Nucleus accumbens (tissue), 56 donors: ENCODE data around the gene SLC35A4.

Experiments
- DNase-seq, 56 donors: peaks; one replicate each; lab custom pipeline; 2025; lab: John Stamatoyannopoulos, UW

SLC35A4 gene, protein sequence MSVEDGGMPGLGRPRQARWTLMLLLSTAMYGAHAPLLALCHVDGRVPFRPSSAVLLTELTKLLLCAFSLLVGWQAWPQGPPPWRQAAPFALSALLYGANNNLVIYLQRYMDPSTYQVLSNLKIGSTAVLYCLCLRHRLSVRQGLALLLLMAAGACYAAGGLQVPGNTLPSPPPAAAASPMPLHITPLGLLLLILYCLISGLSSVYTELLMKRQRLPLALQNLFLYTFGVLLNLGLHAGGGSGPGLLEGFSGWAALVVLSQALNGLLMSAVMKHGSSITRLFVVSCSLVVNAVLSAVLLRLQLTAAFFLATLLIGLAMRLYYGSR

DNA sequence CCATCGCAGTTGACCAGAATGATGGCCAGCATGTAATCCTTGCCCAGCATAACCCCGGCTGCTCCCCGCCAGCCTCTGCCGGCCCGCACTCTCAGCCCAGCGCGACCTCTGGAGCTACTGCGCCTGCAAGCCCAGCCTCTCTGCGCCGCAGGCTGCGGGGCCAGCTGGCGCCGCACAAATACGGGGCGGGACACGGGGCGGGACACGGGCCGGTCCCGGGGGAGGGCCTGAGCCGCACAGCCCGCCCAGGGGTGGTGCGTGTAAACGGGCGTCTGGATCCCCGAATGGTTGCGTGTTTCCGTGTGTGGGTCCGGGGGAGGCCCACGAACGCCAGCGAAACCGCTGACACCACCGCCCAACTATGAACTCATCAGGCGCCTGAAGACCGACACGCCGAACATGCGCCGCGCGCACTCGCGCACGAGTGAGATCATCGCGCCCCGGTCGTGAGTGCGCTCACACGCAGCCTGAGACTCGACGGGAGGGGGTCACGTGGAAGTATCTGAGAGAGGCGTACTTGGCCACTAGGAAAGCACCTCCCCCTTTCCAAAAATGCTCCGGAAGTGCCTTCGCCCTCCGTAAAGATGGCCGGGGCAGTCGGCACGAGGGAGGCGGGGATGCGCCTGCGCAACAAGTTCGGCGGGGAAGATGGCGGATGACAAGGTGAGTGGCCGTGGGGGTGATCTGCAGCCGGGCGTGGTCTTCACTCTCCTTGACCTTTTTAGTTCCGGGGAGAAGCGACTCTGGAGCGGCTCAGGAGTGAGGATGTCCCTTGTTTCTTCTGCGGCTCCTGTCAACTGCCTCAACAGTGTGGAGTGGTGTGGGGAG, at the start of gene SLC35A4, which contains the start of gene APBB3:
TSS of gene SLC35A4 (plus strand) at position 633 of the 828 bp plus-strand sequence. CDS start 2,342 bp downstream, outside the sequence.
TSS of gene APBB3 (minus strand) at position 403 of the 828 bp plus-strand sequence. CDS start at position 50, 353 bp downstream.
- peak; percentile 87 to 100 (median 98) for DNase-seq

DNA sequence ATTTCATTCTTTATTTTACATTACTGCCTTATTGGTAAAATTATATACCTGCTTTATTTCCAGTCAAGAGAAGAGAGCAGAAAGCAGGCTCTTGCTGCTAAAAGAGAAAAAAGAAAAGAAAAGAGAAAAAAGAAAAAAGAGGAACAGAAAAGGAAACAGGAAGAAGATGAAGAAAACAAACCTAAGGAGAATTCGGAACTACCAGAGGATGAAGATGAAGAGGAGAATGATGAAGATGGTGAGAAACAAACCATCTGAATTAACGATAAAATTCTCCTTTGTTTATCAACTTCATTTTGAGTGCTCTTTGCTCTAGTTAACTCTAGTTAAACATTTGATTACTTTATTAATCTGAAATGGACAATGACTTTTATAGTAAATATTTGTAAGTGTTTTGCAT, 40.6 kb upstream of the SLC35A4 start:
- no peak for DNase-seq

DNA sequence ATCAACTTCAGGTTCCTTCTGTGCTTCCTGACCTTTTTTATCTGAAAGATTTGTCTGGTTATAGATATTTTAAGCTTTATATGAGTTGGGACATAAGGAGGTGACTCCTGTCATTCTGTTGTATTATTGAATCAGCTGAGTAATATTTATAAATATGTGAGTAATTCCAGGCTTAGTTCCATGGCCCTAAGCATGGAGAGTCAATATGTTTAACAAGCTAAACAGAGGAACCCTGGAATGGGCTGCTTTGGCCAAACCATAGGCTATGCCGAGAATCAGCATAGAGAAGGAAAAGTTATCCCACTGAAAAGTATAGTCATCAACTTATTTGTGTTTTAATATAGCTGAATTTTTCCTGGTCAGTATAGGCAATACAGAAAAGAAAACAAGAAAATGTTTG, 24.4 kb upstream of the SLC35A4 start:
- DNase-seq: no peak

DNA sequence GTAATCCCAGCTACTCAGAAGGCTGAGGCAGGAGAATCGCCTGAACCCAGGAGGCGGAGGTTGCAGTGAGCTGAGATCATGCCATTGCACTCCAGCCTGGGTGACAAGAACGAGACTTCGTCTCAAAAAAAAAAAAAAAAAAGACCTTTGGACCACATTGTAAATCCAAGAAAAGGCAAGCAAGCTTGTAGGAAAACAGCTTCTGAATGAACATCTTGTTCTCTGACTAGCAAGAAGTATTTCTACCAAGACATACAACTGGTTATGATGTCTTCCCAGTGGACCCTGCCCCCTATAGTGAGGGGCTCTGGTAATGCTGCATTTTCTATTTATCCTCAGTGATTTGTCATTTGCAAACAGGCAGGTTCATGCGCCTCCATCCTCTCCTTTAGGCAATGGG, 21.7 kb upstream of the SLC35A4 start:
- DNase-seq: no peak

DNA sequence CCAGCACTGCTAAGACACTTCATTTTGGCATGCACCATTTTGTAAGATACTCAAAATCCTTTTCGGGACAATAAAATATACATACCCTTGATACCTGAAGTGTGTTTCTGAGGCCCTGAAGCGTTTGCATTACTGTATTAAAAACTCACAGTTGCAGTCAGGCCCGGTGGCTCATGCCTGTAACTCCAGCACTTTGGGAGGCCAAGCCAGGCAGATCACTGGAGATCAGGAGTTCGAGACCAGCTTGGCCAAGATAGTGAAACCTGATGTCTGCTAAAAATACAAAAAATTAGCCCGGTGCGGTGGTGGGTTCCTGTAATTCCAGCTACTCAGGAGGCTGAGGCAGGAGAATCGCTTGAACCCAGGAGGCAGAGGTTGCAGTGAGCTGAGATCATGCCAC, 19.6 kb upstream of the SLC35A4 start:
- no peak for DNase-seq

DNA sequence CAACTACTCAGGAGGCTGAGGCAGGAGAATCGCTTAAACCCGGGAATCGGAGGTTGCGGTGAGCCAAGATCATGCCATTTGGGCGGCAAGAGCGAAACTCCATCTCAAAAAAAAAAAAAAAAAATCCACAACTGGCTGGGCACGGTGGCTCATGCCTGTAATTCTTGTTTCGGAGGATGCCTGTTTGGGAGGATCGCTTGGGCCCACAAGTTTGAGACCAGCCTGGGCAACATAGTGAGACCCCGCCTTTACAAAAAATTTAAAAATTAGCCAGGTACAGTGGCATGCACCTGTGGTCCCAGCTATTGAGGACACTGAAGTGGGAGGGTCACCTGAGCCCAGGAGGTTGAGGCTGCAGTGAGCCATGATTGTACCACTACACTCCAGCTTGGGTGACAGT, 19.0 kb upstream of the SLC35A4 start:
- no peak for DNase-seq

DNA sequence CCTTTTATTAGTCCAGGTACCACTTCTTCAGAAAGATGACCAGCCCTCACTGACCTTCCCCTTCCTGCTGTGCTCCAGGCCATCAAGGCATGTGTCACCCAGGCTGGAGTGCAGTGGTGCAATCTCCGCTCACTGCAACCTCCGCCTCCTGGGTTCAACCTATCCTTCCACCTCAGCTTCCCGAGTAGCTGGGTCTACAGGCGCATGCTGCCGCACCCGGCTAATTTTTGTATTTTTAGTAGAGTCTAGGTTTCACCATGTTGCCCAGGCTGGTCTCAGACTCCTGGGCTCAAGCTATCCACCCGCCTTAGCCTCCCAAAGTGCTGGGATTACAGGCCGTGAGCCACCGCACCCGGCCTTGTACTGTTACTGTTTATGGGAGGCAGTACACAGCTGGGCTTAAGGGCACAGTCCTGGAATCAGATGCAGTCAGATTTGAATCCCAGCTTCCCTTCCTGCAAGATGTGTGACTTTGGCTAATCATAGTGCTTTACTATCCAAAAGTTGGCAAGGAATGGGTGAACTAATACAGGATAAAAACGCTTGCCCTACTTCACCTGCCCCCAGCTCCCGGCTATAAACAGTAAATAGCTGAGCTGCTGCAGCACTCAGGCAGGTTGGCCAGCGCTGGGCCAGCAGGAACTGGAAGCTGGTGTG, 17.6 kb upstream of the SLC35A4 start:
- DNase-seq: no peak

DNA sequence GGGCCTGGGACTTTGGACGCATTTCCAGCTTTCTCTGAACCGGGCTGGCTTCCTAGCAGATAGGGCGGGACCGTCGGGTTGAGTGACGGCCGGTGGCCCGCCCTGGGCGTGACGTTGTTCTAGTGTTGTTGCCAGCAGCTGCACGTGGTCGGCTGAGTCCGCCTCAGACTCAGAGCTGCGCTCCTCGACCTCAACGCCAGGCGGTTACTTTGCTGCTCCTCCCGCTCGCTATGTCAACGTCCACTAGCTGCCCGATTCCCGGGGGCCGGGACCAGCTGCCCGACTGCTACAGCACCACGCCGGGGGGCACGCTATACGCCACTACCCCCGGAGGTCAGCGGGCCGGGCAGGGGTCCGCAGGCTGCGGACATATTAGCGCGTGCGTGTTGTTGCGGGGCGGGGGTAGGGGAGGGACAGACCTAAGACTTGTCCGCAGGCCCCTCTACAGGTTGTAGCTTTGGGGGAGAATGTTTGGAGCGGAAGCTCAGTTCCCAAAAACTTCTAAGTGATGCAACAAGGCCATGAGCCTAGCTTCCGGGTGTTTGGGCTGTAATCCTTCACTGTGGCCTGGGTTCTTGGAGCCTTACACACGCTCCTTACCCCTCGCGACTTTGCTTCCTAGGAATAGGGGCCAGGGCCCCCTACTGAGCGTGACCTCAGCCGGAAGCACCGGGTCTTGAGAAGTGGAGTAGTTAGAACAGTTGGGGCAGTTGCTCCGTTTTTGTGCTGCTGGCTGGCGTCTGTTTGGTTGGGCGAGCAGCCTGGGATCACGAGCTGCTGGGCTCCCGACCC, 16.9 kb upstream of the SLC35A4 start, which contains the start of gene EIF4EBP3:
TSS of gene EIF4EBP3 (plus strand) at position 155 of the 792 bp plus-strand sequence. CDS start at position 231, 76 bp downstream.
- DNase-seq: peak; percentile 58 to 98 (median 93)

DNA sequence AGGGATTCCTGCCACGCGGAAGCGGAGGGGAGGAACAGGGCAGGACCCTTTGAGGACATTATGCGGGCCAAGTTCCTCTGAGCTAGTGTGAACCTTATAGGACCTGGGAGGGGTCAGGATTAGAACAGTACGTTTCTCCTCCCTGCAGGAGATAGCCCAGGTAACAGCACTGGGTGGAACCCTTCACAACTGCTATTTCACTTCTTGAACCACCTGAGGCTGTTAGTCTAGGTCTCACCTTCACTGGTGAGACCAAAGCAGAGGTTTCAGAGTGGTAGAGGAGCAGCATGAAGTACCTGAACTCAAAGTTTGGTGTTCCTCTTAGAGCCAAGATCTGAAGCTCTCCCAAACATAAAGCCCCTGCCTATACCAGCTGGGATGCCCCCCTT, 16.3 kb upstream of the SLC35A4 start:
- no peak for DNase-seq

DNA sequence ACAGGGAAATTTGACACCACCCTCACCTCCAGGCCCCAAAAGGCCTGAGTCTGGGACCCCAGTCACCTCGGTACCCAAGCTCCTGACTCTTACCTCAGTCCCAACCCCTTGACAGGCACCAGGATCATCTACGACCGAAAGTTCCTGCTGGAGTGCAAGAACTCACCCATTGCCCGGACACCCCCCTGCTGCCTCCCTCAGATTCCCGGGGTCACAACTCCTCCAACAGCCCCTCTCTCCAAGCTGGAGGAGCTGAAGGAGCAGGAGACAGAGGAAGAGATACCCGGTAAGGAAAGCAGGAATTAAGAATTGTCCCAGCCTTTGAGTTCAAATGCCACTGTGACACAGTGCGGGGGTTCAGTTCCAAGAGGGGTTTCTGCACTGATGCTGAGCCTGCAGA, 15.8 kb upstream of the SLC35A4 start:
- no peak for DNase-seq

DNA sequence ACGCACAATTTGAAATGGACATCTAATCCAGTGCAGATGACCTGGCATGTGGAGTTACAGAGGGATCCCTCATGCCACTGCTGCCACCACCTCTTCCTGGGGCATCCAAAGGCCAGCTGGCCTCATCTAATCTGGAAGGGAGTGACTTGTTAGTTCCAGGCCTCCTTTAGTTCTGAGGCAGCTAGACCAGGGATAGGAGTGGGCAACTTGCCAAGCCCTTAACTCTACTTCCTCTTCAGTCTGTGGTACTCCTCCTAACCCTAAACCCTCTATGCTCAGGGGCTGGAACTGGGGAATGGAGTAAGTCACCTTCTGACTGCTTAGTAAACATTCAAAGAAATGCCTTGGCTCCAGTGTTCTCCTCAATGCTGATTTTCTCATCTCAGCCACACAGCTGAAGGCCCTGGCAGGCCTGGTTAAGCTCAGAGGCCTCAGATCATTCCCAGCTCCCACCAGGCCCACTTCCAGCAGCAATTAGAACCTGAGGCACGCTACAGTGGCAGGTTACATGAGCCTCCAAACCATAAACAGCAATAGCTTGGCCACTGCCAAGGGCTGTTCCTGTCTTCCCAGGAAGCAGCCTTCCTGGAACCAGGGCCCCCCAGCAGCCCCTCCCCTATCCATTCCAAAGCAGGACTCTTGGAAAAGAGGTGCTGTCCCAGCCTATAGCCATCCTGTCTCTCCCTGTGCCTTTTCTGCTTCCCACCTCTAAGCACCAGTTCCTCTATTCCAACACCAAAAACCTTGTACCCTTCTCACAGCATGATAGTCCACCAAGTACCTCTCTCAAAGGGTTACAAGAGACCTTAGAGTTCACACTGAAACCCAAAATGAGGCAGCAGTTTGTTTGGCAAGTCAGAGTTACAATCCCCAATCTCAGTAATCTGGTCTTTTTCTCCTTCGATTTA, 15.1 kb upstream of the SLC35A4 start:
- peak in 7 of 56 donors; percentile 5 to 37 (median 18) for DNase-seq

DNA sequence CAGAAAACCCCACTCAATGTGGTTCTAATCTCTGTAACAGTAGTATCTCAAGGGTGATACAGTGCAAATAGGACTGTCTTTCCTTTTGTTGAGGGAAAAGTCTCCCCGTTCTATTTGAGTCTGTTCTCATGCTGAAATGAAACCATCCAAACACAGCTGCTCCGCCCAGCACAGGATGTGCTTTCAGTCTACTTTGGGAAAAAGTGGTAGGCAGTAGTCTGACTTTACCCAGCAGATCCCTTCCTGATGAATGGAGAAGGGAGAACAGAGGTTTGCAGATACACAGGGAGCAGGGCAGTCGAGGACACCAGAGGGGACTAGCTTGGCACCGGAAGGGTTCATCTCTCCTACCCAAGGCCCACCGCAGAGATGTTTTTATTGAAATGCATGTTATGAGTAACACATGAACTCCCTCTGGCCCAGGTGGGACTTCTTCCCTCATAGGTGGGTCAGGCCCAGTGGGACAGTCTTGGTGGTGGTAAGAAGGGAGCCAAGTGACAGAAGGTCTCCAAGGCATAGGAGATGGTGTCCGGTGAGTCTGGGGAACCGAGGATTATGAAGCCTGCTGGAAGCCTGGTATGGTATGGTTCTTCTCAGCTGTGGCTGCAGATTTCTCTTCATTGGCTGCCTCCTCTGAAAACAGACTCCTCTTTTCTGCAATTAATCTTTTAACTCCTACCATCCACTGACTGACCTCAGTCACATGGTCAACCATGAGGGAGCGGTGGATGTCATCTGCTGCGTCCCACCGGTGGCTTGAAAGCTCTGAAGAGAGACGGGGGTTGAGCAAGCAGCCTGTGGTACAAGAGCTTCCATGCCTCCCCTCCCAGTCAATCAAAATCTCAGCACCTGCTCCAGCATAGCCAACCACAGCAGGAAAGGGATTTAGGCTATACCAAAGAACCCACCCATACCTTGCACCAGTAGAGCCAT, 14.2 kb upstream of the SLC35A4 start:
- peak in 2 of 56 donors; percentile 14 to 25 for DNase-seq

DNA sequence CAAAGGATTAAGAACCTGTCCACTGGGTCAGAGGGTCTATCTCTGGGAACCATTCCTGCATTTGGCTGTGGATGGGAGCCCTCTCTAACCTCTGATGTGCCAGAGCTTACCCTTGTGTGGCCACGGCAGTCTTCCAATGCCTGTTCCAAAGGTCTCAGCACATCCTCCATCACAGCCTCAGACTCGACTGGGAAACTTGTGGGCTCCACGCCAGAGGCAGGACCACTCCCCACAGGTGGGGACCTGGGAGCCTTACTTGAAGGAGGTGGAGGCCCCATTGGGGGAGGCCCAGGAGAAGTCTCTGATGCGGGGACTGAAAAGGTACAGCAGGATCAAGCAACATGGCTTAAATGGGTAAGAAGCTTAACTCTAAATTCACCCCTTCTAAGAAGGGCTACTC, 12.8 kb upstream of the SLC35A4 start:
- DNase-seq: no peak

DNA sequence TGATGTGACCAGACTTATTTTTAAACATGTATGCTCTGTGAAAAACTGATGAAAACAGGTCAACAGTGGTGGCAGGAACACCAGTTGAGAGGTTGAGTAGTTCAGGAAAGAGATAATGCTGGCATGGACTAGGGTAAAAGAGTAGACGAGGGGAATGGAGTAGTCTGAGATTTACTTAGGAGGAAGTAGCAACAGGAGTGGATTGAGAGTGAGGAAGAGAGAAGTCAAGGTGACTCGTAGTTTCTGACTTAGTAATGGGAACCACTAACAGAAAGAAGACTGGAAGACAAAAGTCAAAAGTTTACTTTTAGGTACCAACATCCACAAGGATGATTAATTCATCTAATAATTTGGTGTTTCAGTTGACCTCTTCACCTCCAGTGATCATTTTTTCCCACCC, 11.0 kb upstream of the SLC35A4 start:
- no peak for DNase-seq

DNA sequence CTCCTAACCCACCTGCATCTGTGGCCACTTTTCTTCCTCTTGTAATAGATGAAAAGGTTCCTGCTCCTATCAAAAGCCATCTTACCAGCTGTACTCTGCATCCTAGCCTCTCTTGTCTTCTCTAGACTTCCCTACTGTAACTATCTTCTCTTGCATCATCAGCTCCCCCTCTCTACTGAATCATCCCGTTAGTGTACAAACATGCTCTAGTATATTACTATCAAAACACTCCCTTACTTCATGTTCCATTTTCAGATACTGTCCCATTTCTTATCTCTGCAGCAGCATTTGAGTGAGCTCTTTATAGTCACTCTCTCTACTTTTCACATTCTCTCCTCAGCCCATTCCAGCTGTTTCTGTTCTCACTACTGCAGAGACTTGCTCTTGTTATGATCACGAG, 10.2 kb upstream of the SLC35A4 start:
- no peak for DNase-seq

DNA sequence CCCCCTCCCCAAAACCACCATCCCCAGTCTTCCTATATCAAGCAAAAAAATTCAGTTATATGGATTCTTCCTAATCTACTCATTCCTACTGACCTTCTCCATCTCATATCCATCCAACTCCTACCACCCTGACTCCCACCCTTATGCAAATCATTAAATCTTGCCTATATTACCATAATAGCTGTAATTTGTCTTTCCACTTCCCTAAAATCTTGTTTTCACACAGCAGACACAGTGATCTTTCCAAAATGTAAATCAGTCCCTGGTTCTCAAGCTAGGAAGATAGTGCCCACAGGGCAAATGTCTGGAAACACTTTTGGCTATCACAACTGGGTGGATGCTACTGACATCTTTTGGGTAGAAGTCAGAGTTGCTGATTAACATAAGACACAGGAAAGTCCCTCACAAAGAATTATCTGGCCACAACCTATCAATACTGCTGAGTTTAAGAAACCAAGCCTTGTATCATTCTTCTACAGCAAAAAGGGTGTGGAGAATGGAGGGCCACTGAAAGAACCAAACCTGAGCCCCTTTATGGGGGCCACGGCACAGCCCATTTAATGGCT, 8.8 kb upstream of the SLC35A4 start:
- no peak for DNase-seq

DNA sequence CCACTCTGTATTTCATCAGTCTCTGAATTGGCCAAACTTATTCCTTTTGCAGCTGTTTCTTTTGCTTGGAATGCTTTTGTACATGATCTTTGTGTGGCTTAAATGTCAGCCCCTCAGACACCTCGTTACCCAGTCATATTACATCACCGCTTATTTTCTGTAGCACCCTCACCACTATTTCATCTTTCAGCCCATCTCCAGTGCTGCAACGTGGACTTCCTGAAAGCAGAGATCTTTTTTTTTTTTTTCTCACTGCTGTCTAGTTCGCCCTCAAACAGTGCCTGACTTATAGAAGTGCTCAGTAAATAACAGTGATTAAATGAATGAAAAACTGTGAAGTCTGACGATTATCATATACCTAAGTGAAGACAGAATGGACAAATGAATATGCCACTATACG, 8.2 kb upstream of the SLC35A4 start:
- no peak for DNase-seq
